Stimulated activated CD8-positive, alpha-beta memory T cell treated with anti-CD3 and anti-CD28 coated beads, Interleukin-4, amount 100 ng/mL, for 48 hours (primary cell): Measurements from ENCODE around the gene FAHD1.

Experiments
- DNase-seq: peaks from one replicate; pipeline ENCODE4 v3.0.0-alpha.2; 2020

Gene FAHD1

GRCh38 chr16:1818204-1818872 lies 8.7 kb upstream of the FAHD1 start:
- DNase-seq: no peak

- DNase-seq: no peak
These were observed 8.0 kb upstream of the FAHD1 start for GRCh38 chr16:1818873-1819525.

- no peak for DNase-seq
These were observed 7.4 kb upstream of the FAHD1 start for GRCh38 chr16:1819611-1820010.

- no peak for DNase-seq
These were observed 6.7 kb upstream of the FAHD1 start for GRCh38 chr16:1820096-1820945.

- no peak for DNase-seq
These were observed 6.1 kb upstream of the FAHD1 start for GRCh38 chr16:1820946-1821290.

- no peak for DNase-seq
These were observed 5.0 kb upstream of the FAHD1 start for GRCh38 chr16:1821861-1822611.

GRCh38 chr16:1822801-1823200 lies 4.2 kb upstream of the FAHD1 start:
- no peak for DNase-seq

- DNase-seq: peak; percentile 41
These were observed 3.2 kb upstream of the FAHD1 start for GRCh38 chr16:1823821-1824220.

GRCh38 chr16:1825381-1825863 lies 1.6 kb upstream of the FAHD1 start:
- no peak for DNase-seq

- DNase-seq: peak; percentile 73
These were observed 929 bp upstream of the FAHD1 start for GRCh38 chr16:1825864-1826690.

- DNase-seq: no peak
These were observed 1.8 kb downstream of the FAHD1 start for GRCh38 chr16:1828645-1829410.

GRCh38 chr16:1830213-1830612 lies 3.2 kb downstream of the FAHD1 start:
- DNase-seq: no peak

GRCh38 chr16:1831186-1832075 lies 4.4 kb downstream of the FAHD1 start:
- DNase-seq: no peak

- no peak for DNase-seq
These were observed 5.9 kb downstream of the FAHD1 start for GRCh38 chr16:1832838-1833454.

GRCh38 chr16:1834096-1834495 lies 7.1 kb downstream of the FAHD1 start:
- no peak for DNase-seq

GRCh38 chr16:1839554-1839953 lies 12.5 kb downstream of the FAHD1 start:
- DNase-seq: no peak

GRCh38 chr16:1845985-1846384 lies 19.0 kb downstream of the FAHD1 start:
- no peak for DNase-seq

- no peak for DNase-seq
These were observed 19.4 kb downstream of the FAHD1 start for GRCh38 chr16:1846416-1846815.

GRCh38 chr16:1850981-1851380 lies 24.0 kb downstream of the FAHD1 start:
- DNase-seq: no peak

GRCh38 chr16:1851793-1852192 lies 24.8 kb downstream of the FAHD1 start:
- DNase-seq: no peak
